WERI-Rb-1 (cell line): Measurements from ENCODE around the gene SNCAIP.

Experiments used
- DNase-seq: peaks from one replicate; pipeline ENCODE4 v3.0.0-alpha.2; 2020
- H3K27ac ChIP-seq: fragments of 250-450 bp; sonication (Bioruptor Pico); 2 replicates; pipeline ENCODE4 v1.5.1; 2020; ENCODE audit warnings: mild to moderate bottlenecking, moderate library complexity
- H3K27me3 ChIP-seq: fragments of 250-450 bp; sonication (Bioruptor Pico); 2 replicates; pipeline ENCODE4 v1.5.1; 2021; ENCODE audit warnings: mild to moderate bottlenecking, low read depth, moderate library complexity; ENCODE audit not compliant: insufficient read depth, severe bottlenecking
- H3K36me3 ChIP-seq: fragments of 250-450 bp; sonication (Bioruptor Pico); 2 replicates; pipeline ENCODE4 v1.5.1; 2020; ENCODE audit warnings: mild to moderate bottlenecking, moderate library complexity
- H3K4me3 ChIP-seq: 2 replicates; pipeline ENCODE4 v1.5.1; 2011; ENCODE audit warnings: low read depth, mild to moderate bottlenecking, control low read depth, low read length
- H3K9me3 ChIP-seq: fragments of 250-450 bp; sonication (Bioruptor Pico); 2 replicates; pipeline ENCODE4 v1.5.1; 2021; ENCODE audit warnings: mild to moderate bottlenecking, moderate library complexity; ENCODE audit not compliant: severe bottlenecking
- CTCF ChIP-seq: IDR thresholded peaks from 2 replicates; pipeline ENCODE4 v1.5.1; 2011; ENCODE audit warnings: low read depth, mild to moderate bottlenecking, control low read depth, inconsistent platforms, low read length

The SNCAIP gene

GRCh38 chr5:122444411-122444810, 132.4 kb downstream of the SNCAIP start:
- Histone ChIP-seq H3K9me3 (no peaks in the 10 kb centered on the region), H3K27ac (no peak overlapping the region), H3K36me3 (no peaks in the 10 kb centered on the region), H3K27me3 (no peaks in the 10 kb centered on the region), H3K4me3 (no peak overlapping the region)
- DNase-seq, result no peak
- TF ChIP-seq CTCF, result no peak

GRCh38 chr5:122445070-122445469, 133.0 kb downstream of the SNCAIP start:
- no peak for TF ChIP-seq CTCF
- no peak overlapping the region for H3K27ac ChIP-seq
- no peaks in the 10 kb centered on the region for H3K27me3 ChIP-seq

GRCh38 chr5:122447072-122447471, 135.0 kb downstream of the SNCAIP start:
- Histone ChIP-seq H3K27ac (no peak overlapping the region), H3K9me3 (no peaks in the 10 kb centered on the region), H3K36me3 (no peaks in the 10 kb centered on the region), H3K4me3 (no peak overlapping the region), H3K27me3 (no peaks in the 10 kb centered on the region)
- peak; percentile 41 for DNase-seq
- TF ChIP-seq CTCF, result peak; percentile 39; the same call in 1 of the 2 replicates

More at GRCh38 chr5:122445070-122445469, 133.0 kb downstream of the SNCAIP start:
- H3K9me3 ChIP-seq, result no peaks in the 10 kb centered on the region
- no peak for DNase-seq
- H3K4me3 ChIP-seq, result no peak overlapping the region
- no peaks in the 10 kb centered on the region for H3K36me3 ChIP-seq

GRCh38 chr5:122447879-122448278, 135.8 kb downstream of the SNCAIP start:
- no peak for TF ChIP-seq CTCF
- Histone ChIP-seq H3K27me3 (no peaks in the 10 kb centered on the region), H3K27ac (no peak overlapping the region), H3K9me3 (no peaks in the 10 kb centered on the region), H3K36me3 (no peaks in the 10 kb centered on the region), H3K4me3 (no peak overlapping the region)
- DNase-seq, result no peak

GRCh38 chr5:122454541-122454940, 142.5 kb downstream of the SNCAIP start:
- no peaks in the 10 kb centered on the region for H3K9me3 ChIP-seq
- no peak overlapping the region for H3K27ac ChIP-seq
- no peak overlapping the region for H3K4me3 ChIP-seq
- no peaks in the 10 kb centered on the region for H3K27me3 ChIP-seq
- no peaks in the 10 kb centered on the region for H3K36me3 ChIP-seq
- no peak for DNase-seq
- TF ChIP-seq CTCF, result no peak

- DNase-seq, result no peak
- Histone ChIP-seq H3K9me3 (no peaks in the 10 kb centered on the region), H3K4me3 (no peak overlapping the region), H3K36me3 (no peaks in the 10 kb centered on the region), H3K27ac (no peak overlapping the region), H3K27me3 (no peaks in the 10 kb centered on the region)
- TF ChIP-seq CTCF, result no peak
Observed at GRCh38 chr5:122455939-122456338, 143.9 kb downstream of the SNCAIP start.
